ENCODE data around the gene NFKBIL1. TPM values are rescaled to one million over a fixed set of nuclear protein-coding genes. Genes with fewer than 3 reads are reported as not detected.

The NFKBIL1 gene
- total and polyA plus RNA-seq, 10 of the 15 experiments (the other 5 are each of a cell fraction or from before 2014, with no cell fraction given), result 0.19 to 15.1 (median 7.0) TPM

DNA sequence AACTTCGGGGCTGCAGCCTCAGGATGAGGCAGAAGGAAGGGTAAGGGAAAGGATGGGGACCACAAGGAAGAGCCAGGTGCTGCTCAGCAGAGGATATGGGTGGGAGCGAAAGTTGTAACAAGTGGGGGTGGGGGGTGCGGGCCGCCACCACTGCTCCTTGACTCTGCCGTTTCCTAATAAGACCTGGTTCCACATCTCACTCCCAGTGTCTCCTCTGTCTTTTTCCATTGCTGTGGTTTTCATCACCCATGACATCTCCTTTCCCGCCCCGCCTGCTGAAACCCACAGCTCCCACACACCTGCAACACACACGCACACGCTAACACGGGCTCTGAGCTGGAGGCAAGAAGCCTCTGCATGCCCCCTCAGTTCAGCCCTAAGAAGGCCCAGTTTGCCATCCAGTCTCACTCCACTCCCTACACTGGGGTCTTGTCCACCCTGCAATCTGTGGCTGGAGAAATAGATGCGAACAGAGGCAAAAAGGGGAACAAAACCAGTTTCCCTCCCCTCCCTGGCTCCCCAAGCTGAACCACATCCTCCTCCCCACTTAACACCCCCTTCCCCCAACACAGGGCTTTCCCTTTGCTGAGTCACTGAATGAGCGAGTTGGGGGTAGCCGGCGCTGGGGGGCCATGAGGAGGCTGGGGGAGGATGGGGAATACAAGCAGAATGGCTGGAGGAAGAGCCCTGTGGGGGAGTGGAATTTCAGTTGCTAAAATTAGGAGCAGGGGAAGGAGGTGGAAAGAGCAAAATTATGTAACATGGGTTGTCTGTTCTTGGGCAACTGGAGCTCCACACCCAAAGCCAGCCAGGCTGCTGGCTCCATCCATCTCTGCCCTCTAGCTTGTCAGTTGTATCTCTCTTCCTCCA lies 11.5 kb downstream of the NFKBIL1 start (continued):
- TF ChIP-seq, protein P1, sequence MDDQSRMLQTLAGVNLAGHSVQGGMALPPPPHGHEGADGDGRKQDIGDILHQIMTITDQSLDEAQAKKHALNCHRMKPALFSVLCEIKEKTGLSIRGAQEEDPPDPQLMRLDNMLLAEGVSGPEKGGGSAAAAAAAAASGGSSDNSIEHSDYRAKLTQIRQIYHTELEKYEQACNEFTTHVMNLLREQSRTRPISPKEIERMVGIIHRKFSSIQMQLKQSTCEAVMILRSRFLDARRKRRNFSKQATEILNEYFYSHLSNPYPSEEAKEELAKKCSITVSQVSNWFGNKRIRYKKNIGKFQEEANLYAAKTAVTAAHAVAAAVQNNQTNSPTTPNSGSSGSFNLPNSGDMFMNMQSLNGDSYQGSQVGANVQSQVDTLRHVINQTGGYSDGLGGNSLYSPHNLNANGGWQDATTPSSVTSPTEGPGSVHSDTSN (IDR thresholded peaks at IDR 0.05; ENCODE audit: insufficient replicate concordance, low read depth, low read length), result no peak
- TF ChIP-seq MXI1 (IDR thresholded peaks at IDR 0.05; ENCODE audit: low read depth, low read length) (no peak), RUNX3 (IDR thresholded peaks at IDR 0.05; ENCODE audit: low read length) (peak; percentile 96), ZBED1 (IDR thresholded peaks at IDR 0.05; ENCODE audit: borderline replicate concordance) (peak; percentile 99), PAX5 (IDR thresholded peaks at IDR 0.05; ENCODE audit: borderline replicate concordance, low read depth, low read length) (peak; percentile 87), DPF2 (IDR thresholded peaks at IDR 0.05) (peak; percentile 98), SUZ12 (IDR thresholded peaks at IDR 0.05; ENCODE audit: unreplicated experiment) (no peak), SREBF2 (IDR thresholded peaks at IDR 0.05; ENCODE audit: low read length) (no peak), RAD51 (IDR thresholded peaks at IDR 0.05) (no peak), TAF1 (IDR thresholded peaks at IDR 0.05; ENCODE audit: borderline replicate concordance, low read depth, low read length) (peak; percentile 46; the same call in 1 of the 2 replicates), MYB (IDR thresholded peaks at IDR 0.05; ENCODE audit: borderline replicate concordance, low read depth, low read length) (no peak)
- TF ChIP-seq, protein P2, sequence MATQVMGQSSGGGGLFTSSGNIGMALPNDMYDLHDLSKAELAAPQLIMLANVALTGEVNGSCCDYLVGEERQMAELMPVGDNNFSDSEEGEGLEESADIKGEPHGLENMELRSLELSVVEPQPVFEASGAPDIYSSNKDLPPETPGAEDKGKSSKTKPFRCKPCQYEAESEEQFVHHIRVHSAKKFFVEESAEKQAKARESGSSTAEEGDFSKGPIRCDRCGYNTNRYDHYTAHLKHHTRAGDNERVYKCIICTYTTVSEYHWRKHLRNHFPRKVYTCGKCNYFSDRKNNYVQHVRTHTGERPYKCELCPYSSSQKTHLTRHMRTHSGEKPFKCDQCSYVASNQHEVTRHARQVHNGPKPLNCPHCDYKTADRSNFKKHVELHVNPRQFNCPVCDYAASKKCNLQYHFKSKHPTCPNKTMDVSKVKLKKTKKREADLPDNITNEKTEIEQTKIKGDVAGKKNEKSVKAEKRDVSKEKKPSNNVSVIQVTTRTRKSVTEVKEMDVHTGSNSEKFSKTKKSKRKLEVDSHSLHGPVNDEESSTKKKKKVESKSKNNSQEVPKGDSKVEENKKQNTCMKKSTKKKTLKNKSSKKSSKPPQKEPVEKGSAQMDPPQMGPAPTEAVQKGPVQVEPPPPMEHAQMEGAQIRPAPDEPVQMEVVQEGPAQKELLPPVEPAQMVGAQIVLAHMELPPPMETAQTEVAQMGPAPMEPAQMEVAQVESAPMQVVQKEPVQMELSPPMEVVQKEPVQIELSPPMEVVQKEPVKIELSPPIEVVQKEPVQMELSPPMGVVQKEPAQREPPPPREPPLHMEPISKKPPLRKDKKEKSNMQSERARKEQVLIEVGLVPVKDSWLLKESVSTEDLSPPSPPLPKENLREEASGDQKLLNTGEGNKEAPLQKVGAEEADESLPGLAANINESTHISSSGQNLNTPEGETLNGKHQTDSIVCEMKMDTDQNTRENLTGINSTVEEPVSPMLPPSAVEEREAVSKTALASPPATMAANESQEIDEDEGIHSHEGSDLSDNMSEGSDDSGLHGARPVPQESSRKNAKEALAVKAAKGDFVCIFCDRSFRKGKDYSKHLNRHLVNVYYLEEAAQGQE (IDR thresholded peaks at IDR 0.05; ENCODE audit: low read depth, low read length), result no peak
- TF ChIP-seq, protein P3, sequence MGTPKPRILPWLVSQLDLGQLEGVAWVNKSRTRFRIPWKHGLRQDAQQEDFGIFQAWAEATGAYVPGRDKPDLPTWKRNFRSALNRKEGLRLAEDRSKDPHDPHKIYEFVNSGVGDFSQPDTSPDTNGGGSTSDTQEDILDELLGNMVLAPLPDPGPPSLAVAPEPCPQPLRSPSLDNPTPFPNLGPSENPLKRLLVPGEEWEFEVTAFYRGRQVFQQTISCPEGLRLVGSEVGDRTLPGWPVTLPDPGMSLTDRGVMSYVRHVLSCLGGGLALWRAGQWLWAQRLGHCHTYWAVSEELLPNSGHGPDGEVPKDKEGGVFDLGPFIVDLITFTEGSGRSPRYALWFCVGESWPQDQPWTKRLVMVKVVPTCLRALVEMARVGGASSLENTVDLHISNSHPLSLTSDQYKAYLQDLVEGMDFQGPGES (IDR thresholded peaks at IDR 0.05), result no peak
- TF ChIP-seq, protein P4, sequence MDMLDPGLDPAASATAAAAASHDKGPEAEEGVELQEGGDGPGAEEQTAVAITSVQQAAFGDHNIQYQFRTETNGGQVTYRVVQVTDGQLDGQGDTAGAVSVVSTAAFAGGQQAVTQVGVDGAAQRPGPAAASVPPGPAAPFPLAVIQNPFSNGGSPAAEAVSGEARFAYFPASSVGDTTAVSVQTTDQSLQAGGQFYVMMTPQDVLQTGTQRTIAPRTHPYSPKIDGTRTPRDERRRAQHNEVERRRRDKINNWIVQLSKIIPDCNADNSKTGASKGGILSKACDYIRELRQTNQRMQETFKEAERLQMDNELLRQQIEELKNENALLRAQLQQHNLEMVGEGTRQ (IDR thresholded peaks at IDR 0.05; ENCODE audit: borderline replicate concordance, low read depth, low read length), result no peak
- TF ChIP-seq, protein P5, sequence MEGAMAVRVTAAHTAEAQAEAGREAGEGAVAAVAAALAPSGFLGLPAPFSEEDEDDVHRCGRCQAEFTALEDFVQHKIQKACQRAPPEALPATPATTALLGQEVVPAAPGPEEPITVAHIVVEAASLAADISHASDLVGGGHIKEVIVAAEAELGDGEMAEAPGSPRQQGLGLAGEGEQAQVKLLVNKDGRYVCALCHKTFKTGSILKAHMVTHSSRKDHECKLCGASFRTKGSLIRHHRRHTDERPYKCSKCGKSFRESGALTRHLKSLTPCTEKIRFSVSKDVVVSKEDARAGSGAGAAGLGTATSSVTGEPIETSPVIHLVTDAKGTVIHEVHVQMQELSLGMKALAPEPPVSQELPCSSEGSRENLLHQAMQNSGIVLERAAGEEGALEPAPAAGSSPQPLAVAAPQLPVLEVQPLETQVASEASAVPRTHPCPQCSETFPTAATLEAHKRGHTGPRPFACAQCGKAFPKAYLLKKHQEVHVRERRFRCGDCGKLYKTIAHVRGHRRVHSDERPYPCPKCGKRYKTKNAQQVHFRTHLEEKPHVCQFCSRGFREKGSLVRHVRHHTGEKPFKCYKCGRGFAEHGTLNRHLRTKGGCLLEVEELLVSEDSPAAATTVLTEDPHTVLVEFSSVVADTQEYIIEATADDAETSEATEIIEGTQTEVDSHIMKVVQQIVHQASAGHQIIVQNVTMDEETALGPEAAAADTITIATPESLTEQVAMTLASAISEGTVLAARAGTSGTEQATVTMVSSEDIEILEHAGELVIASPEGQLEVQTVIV (IDR thresholded peaks at IDR 0.05; ENCODE audit: borderline replicate concordance, partially characterized antibody), result no peak
- TF ChIP-seq, protein P6, sequence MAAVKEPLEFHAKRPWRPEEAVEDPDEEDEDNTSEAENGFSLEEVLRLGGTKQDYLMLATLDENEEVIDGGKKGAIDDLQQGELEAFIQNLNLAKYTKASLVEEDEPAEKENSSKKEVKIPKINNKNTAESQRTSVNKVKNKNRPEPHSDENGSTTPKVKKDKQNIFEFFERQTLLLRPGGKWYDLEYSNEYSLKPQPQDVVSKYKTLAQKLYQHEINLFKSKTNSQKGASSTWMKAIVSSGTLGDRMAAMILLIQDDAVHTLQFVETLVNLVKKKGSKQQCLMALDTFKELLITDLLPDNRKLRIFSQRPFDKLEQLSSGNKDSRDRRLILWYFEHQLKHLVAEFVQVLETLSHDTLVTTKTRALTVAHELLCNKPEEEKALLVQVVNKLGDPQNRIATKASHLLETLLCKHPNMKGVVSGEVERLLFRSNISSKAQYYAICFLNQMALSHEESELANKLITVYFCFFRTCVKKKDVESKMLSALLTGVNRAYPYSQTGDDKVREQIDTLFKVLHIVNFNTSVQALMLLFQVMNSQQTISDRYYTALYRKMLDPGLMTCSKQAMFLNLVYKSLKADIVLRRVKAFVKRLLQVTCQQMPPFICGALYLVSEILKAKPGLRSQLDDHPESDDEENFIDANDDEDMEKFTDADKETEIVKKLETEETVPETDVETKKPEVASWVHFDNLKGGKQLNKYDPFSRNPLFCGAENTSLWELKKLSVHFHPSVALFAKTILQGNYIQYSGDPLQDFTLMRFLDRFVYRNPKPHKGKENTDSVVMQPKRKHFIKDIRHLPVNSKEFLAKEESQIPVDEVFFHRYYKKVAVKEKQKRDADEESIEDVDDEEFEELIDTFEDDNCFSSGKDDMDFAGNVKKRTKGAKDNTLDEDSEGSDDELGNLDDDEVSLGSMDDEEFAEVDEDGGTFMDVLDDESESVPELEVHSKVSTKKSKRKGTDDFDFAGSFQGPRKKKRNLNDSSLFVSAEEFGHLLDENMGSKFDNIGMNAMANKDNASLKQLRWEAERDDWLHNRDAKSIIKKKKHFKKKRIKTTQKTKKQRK (IDR thresholded peaks at IDR 0.05; ENCODE audit: low read depth, low read length), result no peak
